IMR-90 (cell line): ENCODE results near the gene BAIAP2L1. TPM values are rescaled to one million over a fixed set of nuclear protein-coding genes. Genes with fewer than 3 reads are reported as not detected.

ENCODE experiments used
- ATAC-seq: fragments of 200-7000 bp; cut with Tn5 transposase; 2 replicates; pipeline ENCODE4 v1.9.1; 2020; ENCODE audit warnings: low read depth, mild to moderate bottlenecking, moderate library complexity
- BruUV-seq: library from RNA; stranded (reverse); fragments of 400-500 nt; replicated peaks from 2 replicates; lab custom pipeline; 2021; lab: Mats Ljungman, UMichigan
- CTCF ChIA-PET: fragments of 300-600 bp; formaldehyde crosslinking; extraction: SDS; loops from one replicate; lab custom pipeline; 2021; ENCODE audit warnings: antibody characterized with exemption; lab: Yijun Ruan, JAX
- POLR2A ChIA-PET: fragments of 300-600 bp; sonication (Branson Sonifier 250); formaldehyde crosslinking; loops from one replicate; lab custom pipeline; 2022; ENCODE audit warnings: antibody characterized with exemption; ENCODE audit not compliant: unreplicated experiment; lab: Charles Lee
- DNase-seq: peaks from one replicate; pipeline ENCODE4 v3.0.0; 2013
- H2AFZ ChIP-seq: replicated peaks from 2 replicates; pipeline ENCODE3; 2013; ENCODE audit warnings: low read length, mild to moderate bottlenecking; ENCODE audit not compliant: poor library complexity
- H2AK5ac ChIP-seq: 2 replicates; pipeline ENCODE4 v1.6.1; 2013; ENCODE audit warnings: low read depth, low read length, inconsistent platforms
- H2AK9ac ChIP-seq: replicated peaks from 2 replicates; pipeline ENCODE3; 2013; ENCODE audit warnings: mild to moderate bottlenecking, low read depth, low read length, moderate library complexity; ENCODE audit not compliant: poor library complexity
- H2BK120ac ChIP-seq: 2 replicates; pipeline ENCODE4 v1.6.1; 2013; ENCODE audit warnings: low read depth, low read length, inconsistent platforms
- H2BK15ac ChIP-seq: 3 replicates; pipeline ENCODE4 v1.6.1; 2013; ENCODE audit warnings: low read depth, low read length, inconsistent platforms
- H2BK20ac ChIP-seq: 2 replicates; pipeline ENCODE4 v1.6.1; 2013; ENCODE audit warnings: low read depth, mild to moderate bottlenecking, inconsistent platforms, low read length, moderate library complexity
- H2BK5ac ChIP-seq: 2 replicates; pipeline ENCODE4 v1.6.1; 2013; ENCODE audit warnings: mild to moderate bottlenecking, low read depth, low read length, inconsistent platforms; ENCODE audit not compliant: poor library complexity, severe bottlenecking
- H3K14ac ChIP-seq: replicated peaks from 2 replicates; pipeline ENCODE4 v1.6.1; 2013; ENCODE audit warnings: low read depth, low read length, inconsistent platforms
- H3K18ac ChIP-seq: 2 replicates; pipeline ENCODE4 v1.6.1; 2013; ENCODE audit warnings: low read depth, low read length, control low read depth
- H3K23ac ChIP-seq: 2 replicates; pipeline ENCODE4 v1.6.1; 2013; ENCODE audit warnings: low read depth, low read length, inconsistent platforms
- H3K27ac ChIP-seq: 2 replicates; pipeline ENCODE4 v1.5.1; 2013; ENCODE audit warnings: mild to moderate bottlenecking, control low read depth, low read length; ENCODE audit not compliant: insufficient read depth
- H3K27me3 ChIP-seq: 2 replicates; pipeline ENCODE4 v1.6.1; 2013; ENCODE audit warnings: low read length; ENCODE audit not compliant: control insufficient read depth, insufficient read depth
- H3K36me3 ChIP-seq: 2 replicates; pipeline ENCODE4 v1.6.1; 2013; ENCODE audit warnings: low read length, mixed read lengths; ENCODE audit not compliant: control insufficient read depth, insufficient read depth
- H3K4ac ChIP-seq: 2 replicates; pipeline ENCODE4 v1.6.1; 2013; ENCODE audit warnings: low read depth, low read length, inconsistent platforms
- H3K4me1 ChIP-seq: 2 replicates; pipeline ENCODE4 v1.6.1; 2013; ENCODE audit warnings: low read length, mixed read lengths; ENCODE audit not compliant: control insufficient read depth, insufficient read depth
- H3K4me2 ChIP-seq: 2 replicates; pipeline ENCODE4 v1.6.1; 2013; ENCODE audit warnings: low read depth, mild to moderate bottlenecking, control low read depth, low read length, moderate library complexity
- H3K4me3 ChIP-seq: 2 replicates; pipeline ENCODE4 v1.5.1; 2013; ENCODE audit warnings: low read depth, mild to moderate bottlenecking, control low read depth, low read length, moderate library complexity; ENCODE audit not compliant: insufficient read depth
- H3K56ac ChIP-seq: 2 replicates; pipeline ENCODE4 v1.6.1; 2013; ENCODE audit warnings: low read length, inconsistent platforms; ENCODE audit not compliant: insufficient read depth; ENCODE audit errors: extremely low read depth
- H3K79me1 ChIP-seq, 2 experiments: 2 replicates each; pipeline ENCODE4 v1.6.1; 2013; ENCODE audit warnings: low read length in 2 of 2, inconsistent platforms in 1 of 2, low read depth in 1 of 2
- H3K9ac ChIP-seq: 2 replicates; pipeline ENCODE4 v1.6.1; 2013; ENCODE audit warnings: low read depth, low read length, control low read depth
- H3K9me1 ChIP-seq: 2 replicates; pipeline ENCODE4 v1.6.1; 2013; ENCODE audit warnings: low read length, inconsistent platforms; ENCODE audit not compliant: insufficient read depth
- H3K9me3 ChIP-seq: 2 replicates; pipeline ENCODE4 v1.6.1; 2013; ENCODE audit warnings: low read length; ENCODE audit not compliant: control insufficient read depth, insufficient read depth
- H4K20me1 ChIP-seq: 2 replicates; pipeline ENCODE4 v1.6.1; 2013; ENCODE audit warnings: low read length, inconsistent platforms; ENCODE audit not compliant: insufficient read depth
- H4K5ac ChIP-seq: 2 replicates; pipeline ENCODE4 v1.6.1; 2013; ENCODE audit warnings: mild to moderate bottlenecking, low read depth, low read length, control low read depth
- H4K8ac ChIP-seq, 2 experiments: 2 replicates each; pipeline ENCODE4 v1.6.1; 2013; ENCODE audit warnings: low read depth in 2 of 2, low read length in 2 of 2, control low read depth in 1 of 2, inconsistent platforms in 1 of 2
- H4K91ac ChIP-seq: 2 replicates; pipeline ENCODE4 v1.6.1; 2013; ENCODE audit warnings: low read depth, low read length, inconsistent platforms; ENCODE audit not compliant: insufficient read depth
- CHD1 ChIP-seq: IDR thresholded peaks from 2 replicates; pipeline ENCODE4 v1.6.1; 2012; ENCODE audit warnings: low read depth, low read length, improper control_type of control experiment
- CTCF ChIP-seq: conservative IDR thresholded peaks from 2 replicates; pipeline ENCODE4 v1.5.1; 2012; ENCODE audit warnings: mild to moderate bottlenecking, low read depth, low read length, improper control_type of control experiment
- ELK1 ChIP-seq: fragments of 150-350 bp; IDR thresholded peaks from 2 replicates; pipeline ENCODE4 v1.6.1; 2016; ENCODE audit warnings: low read depth, mild to moderate bottlenecking, low read length, moderate library complexity, borderline replicate concordance
- FOS ChIP-seq: fragments of 150-350 bp; IDR thresholded peaks from 2 replicates; pipeline ENCODE4 v1.6.1; 2016; ENCODE audit warnings: low read depth, low read length
- NFE2L2 ChIP-seq: fragments of 150-350 bp; IDR thresholded peaks from 2 replicates; pipeline ENCODE4 v1.6.1; 2016; ENCODE audit warnings: low read depth, mild to moderate bottlenecking, low read length
- RCOR1 ChIP-seq: IDR thresholded peaks from 2 replicates; pipeline ENCODE4 v1.6.1; 2012; ENCODE audit warnings: mild to moderate bottlenecking, low read length, improper control_type of control experiment; ENCODE audit not compliant: insufficient replicate concordance
- RFX5 ChIP-seq: IDR thresholded peaks from 2 replicates; pipeline ENCODE4 v1.8.0; 2012; ENCODE audit warnings: low read depth, mild to moderate bottlenecking, low read length, moderate library complexity
- SMC3 ChIP-seq: fragments of 150-350 bp; IDR thresholded peaks from 2 replicates; pipeline ENCODE4 v1.6.1; 2016; ENCODE audit warnings: low read depth, mild to moderate bottlenecking, antibody characterized with exemption, low read length, moderate library complexity
- USF2 ChIP-seq: fragments of 150-350 bp; IDR thresholded peaks from 2 replicates; pipeline ENCODE4 v1.6.1; 2017; ENCODE audit warnings: mild to moderate bottlenecking, antibody characterized with exemption, low read length, low read depth
- WGBS, 2 experiments: methylation state at CpG; one replicate each; pipeline versions ENCODE4 v1.1.5 to v1.1.7; 2013; ENCODE audit warnings: missing lambda C conversion rate in 2 of 2; ENCODE audit not compliant: insufficient read length in 1 of 2; ENCODE audit errors: extremely low coverage in 2 of 2; 5-methylcytosine and 5-hydroxymethylcytosine counted together
- dilution Hi-C: fragments of 300-500 bp; cut with HindIII; formaldehyde crosslinking; loops from one replicate; pipeline ENCODE4 v1.14.3; 2018; ENCODE audit warnings: low sequenced_read_pairs; ENCODE audit not compliant: unreplicated experiment
- in situ Hi-C: fragments of 300-500 bp; cut with MboI; formaldehyde crosslinking; loops from 3 replicates; pipeline ENCODE4 v1.14.3; 2019; ENCODE audit warnings: low sequenced_read_pairs, inconsistent platforms, mixed read lengths
- intact Hi-C: fragments of 100-400 bp; cut with micrococcal nuclease; formaldehyde crosslinking; loops from 2 replicates; pipeline ENCODE4 v1.10.0; 2022
- polyA plus RNA-seq, 3 experiments: library from polyadenylated mRNA; depleted of rRNA; stranded (reverse); fragments of >200 nt; gene quantifications; 2 replicates each; pipeline ENCODE4 v1.2.3, GENCODE V29; 2012; ENCODE audit warnings: low replicate concordance in 1 of 3
- total RNA-seq: library from RNA; depleted of rRNA; stranded (reverse); fragments of >200 nt; gene quantifications from 2 replicates; pipeline ENCODE4 v1.2.3, GENCODE V29; 2012

BAIAP2L1 gene
- total and polyA plus RNA-seq, 2 of the 4 experiments (the other 2 are of a cell fraction) = 2.2 to 6.0 TPM

DNA sequence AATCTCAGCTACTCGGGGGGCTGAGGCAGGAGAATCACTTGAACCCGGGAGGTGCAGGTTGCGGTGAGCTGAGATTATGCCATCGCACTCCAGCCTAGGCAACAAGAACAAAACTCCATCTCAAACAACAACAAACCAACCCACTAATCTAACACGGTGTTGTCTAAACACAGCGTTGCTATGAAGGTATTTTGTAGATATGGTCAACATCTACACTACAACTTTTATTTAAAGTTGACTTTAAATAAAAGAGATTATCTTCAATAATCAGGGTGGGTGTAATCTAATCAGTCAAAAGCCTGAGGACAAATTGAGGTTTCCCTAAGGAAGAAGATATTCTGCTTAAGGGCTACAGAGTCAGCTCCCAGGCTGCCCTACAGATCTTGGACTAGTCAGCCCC is 24.2 kb downstream of the BAIAP2L1 start:
- H3K18ac ChIP-seq = no peak overlapping the region
- no peak overlapping the region for H3K4me2 ChIP-seq
- H3K4me1 ChIP-seq = peaks cover 2% of the 10 kb centered on the region; the same call in 1 of the 2 replicates
- in situ Hi-C loops = no loop called here
- H2AK9ac ChIP-seq = no peak overlapping the region
- no peaks in the 10 kb centered on the region for H3K9me3 ChIP-seq
- ATAC-seq (no peak), DNase-seq (no peak)
- no peak overlapping the region for H4K8ac ChIP-seq
- WGBS, 2 experiments = no CpG with 5 or more reads among the region's 6 CpGs
- H4K20me1 ChIP-seq = no peaks in the 10 kb centered on the region
- H3K9ac ChIP-seq = no peak overlapping the region
- no peak overlapping the region for H3K4ac ChIP-seq
- no peak overlapping the region for H3K27ac ChIP-seq
- H3K14ac ChIP-seq = no peak overlapping the region
- H2BK120ac ChIP-seq = no peak overlapping the region
- H2AK5ac ChIP-seq = no peak overlapping the region
- H3K36me3 ChIP-seq = no peaks in the 10 kb centered on the region
- H4K5ac ChIP-seq = no peak overlapping the region
- POLR2A ChIA-PET = no interaction called here
- no peak overlapping the region for H3K23ac ChIP-seq
- no peak overlapping the region for H3K56ac ChIP-seq
- CTCF ChIA-PET = no interaction called here
- H3K9me1 ChIP-seq = peaks cover 2% of the 10 kb centered on the region
- BruUV-seq = no TSS peak
- H2AFZ ChIP-seq = no peak overlapping the region
- H2BK15ac ChIP-seq = no peak overlapping the region
- TF ChIP-seq FOS (no peak), SMC3 (no peak), CTCF (no peak), RCOR1 (no peak), RFX5 (no peak), ELK1 (no peak), CHD1 (no peak), NFE2L2 (no peak), USF2 (no peak)
- peaks cover 11 to 34% of the 10 kb centered on the region in 2 experiments for H3K79me1 ChIP-seq
- H3K27me3 ChIP-seq = no peaks in the 10 kb centered on the region
- no peak overlapping the region for H4K91ac ChIP-seq
- intact Hi-C loops = no loop called here
- no peak overlapping the region for H2BK5ac ChIP-seq
- no peak overlapping the region for H2BK20ac ChIP-seq
- dilution Hi-C loops = no loop called here
- H3K4me3 ChIP-seq = no peak overlapping the region
